Nephron progenitor cell (in vitro differentiated cells): ENCODE measurements around the gene PRDM16.

Experiments
- DNase-seq: peaks from one replicate; pipeline ENCODE4 v3.0.0; 2021
- H3K27ac Mint-ChIP-seq: 2 replicates; pipeline ENCODE4 v1.8.0; 2021; ENCODE audit warnings: mild to moderate bottlenecking, moderate library complexity, mixed read lengths
- H3K27me3 Mint-ChIP-seq: 2 replicates; pipeline ENCODE4 v1.8.0; 2021; ENCODE audit warnings: mild to moderate bottlenecking, low read depth, mixed read lengths; ENCODE audit not compliant: poor library complexity
- H3K36me3 Mint-ChIP-seq: 2 replicates; pipeline ENCODE4 v1.8.0; 2021; ENCODE audit warnings: low read depth, mixed read lengths
- H3K4me1 Mint-ChIP-seq: 2 replicates; pipeline ENCODE4 v1.8.0; 2021; ENCODE audit warnings: mixed read lengths
- H3K4me3 Mint-ChIP-seq: 2 replicates; pipeline ENCODE4 v1.8.0; 2021; ENCODE audit warnings: mild to moderate bottlenecking, moderate library complexity, mixed read lengths
- H3K9me3 Mint-ChIP-seq: 2 replicates; pipeline ENCODE4 v1.8.0; 2021; ENCODE audit warnings: mild to moderate bottlenecking, moderate library complexity, mixed read lengths
- TF ChIP-seq, protein P1 (sequence below): fragments of 200-600 bp; sonication (generic); IDR thresholded peaks from 2 replicates; pipeline ENCODE4 v1.5.0; 2021; ENCODE audit warnings: antibody characterized with exemption

Gene PRDM16

DNA sequence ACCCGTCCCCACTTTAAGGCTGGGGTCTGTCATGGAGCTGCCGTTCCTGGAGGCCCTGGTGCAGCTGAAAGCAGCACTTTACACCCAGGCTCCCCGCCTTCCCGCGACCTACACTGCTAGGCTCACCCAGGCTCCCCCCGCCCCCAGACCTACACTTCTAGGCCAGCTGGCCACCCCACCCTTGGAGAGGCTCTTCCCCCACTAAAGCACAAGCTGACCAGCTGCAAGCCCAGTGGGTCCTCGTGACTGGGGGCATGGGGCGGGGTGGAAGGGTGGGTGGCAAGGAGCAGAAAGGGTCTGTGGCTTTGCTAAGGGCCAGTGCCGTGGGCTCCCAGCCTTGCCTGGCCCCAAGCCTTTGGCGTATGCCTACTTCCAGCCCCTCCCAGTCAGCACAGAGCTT, 375.7 kb downstream of the PRDM16 start:
- Mint-ChIP-seq H3K9me3 (peaks cover 14% of the 10 kb centered on the region), H3K27ac (no peak overlapping the region), H3K36me3 (no peaks in the 10 kb centered on the region), H3K4me3 (no peak overlapping the region), H3K27me3 (peaks cover 20% of the 10 kb centered on the region), H3K4me1 (peaks cover 39% of the 10 kb centered on the region)
- no peak for DNase-seq
- TF ChIP-seq, protein P1, sequence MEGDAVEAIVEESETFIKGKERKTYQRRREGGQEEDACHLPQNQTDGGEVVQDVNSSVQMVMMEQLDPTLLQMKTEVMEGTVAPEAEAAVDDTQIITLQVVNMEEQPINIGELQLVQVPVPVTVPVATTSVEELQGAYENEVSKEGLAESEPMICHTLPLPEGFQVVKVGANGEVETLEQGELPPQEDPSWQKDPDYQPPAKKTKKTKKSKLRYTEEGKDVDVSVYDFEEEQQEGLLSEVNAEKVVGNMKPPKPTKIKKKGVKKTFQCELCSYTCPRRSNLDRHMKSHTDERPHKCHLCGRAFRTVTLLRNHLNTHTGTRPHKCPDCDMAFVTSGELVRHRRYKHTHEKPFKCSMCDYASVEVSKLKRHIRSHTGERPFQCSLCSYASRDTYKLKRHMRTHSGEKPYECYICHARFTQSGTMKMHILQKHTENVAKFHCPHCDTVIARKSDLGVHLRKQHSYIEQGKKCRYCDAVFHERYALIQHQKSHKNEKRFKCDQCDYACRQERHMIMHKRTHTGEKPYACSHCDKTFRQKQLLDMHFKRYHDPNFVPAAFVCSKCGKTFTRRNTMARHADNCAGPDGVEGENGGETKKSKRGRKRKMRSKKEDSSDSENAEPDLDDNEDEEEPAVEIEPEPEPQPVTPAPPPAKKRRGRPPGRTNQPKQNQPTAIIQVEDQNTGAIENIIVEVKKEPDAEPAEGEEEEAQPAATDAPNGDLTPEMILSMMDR = no peak

DNA sequence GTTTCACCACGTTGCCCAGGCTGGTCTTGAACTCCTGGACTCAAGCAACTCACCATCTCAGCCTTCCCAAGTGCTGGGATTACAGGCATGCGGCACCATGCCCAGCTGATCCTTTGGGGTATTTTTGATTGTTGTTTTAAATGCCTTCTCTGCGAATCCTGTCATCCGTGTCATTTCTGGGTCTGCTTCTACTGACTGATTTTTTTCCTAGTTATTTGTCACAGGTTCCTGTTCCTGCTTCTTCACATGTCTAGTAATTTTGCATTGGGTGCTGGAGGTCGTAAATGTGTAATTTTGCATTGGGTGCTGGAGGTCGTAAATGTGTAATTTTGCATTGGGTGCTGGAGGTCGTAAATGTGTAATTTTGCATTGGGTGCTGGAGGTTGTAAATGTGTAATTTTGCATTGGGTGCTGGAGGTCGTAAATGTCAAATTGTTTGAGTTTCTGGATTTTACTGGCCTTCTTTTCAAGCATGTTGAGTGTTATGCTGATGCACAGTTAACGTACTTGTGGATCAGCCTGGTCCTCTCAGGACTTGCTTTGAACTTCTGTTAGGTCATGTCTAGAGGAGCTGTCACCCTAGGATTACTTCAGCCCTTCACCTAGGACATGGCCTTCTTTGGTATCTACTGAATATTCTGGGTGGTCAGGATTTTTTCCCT, 381.3 kb downstream of the PRDM16 start:
- H3K36me3 Mint-ChIP-seq = no peaks in the 10 kb centered on the region
- no peak overlapping the region for H3K4me3 Mint-ChIP-seq
- H3K27ac Mint-ChIP-seq = no peak overlapping the region
- TF ChIP-seq, protein P1 = no peak
- no peak for DNase-seq
- H3K27me3 Mint-ChIP-seq = peaks cover 22% of the 10 kb centered on the region
- H3K4me1 Mint-ChIP-seq = peaks cover 7% of the 10 kb centered on the region
- H3K9me3 Mint-ChIP-seq = peaks cover 24% of the 10 kb centered on the region

DNA sequence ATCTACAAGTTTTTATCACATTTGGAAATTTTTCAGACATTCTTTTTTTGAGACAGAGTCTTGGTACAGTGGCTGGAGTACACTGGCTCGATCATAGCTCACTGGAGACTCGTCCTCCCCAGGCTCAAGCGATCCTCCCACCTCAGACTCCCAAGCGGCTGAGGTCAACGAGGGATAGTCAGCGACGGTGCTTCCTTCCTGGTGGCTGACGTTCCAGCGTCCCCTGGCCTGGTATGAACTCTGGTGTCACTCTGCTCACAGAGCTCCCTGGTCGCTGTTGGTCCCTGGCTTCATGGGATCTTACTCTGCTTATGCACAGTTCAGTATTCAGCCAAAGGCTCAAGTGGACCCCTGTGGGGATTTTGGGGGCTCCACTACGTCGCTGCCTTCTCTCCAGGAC, 382.0 kb downstream of the PRDM16 start:
- Mint-ChIP-seq H3K27me3 (peaks cover 22% of the 10 kb centered on the region), H3K4me1 (peaks cover 9% of the 10 kb centered on the region), H3K27ac (no peak overlapping the region), H3K9me3 (peaks cover 22% of the 10 kb centered on the region), H3K4me3 (no peak overlapping the region), H3K36me3 (no peaks in the 10 kb centered on the region)
- no peak for DNase-seq
- TF ChIP-seq, protein P1 = no peak

DNA sequence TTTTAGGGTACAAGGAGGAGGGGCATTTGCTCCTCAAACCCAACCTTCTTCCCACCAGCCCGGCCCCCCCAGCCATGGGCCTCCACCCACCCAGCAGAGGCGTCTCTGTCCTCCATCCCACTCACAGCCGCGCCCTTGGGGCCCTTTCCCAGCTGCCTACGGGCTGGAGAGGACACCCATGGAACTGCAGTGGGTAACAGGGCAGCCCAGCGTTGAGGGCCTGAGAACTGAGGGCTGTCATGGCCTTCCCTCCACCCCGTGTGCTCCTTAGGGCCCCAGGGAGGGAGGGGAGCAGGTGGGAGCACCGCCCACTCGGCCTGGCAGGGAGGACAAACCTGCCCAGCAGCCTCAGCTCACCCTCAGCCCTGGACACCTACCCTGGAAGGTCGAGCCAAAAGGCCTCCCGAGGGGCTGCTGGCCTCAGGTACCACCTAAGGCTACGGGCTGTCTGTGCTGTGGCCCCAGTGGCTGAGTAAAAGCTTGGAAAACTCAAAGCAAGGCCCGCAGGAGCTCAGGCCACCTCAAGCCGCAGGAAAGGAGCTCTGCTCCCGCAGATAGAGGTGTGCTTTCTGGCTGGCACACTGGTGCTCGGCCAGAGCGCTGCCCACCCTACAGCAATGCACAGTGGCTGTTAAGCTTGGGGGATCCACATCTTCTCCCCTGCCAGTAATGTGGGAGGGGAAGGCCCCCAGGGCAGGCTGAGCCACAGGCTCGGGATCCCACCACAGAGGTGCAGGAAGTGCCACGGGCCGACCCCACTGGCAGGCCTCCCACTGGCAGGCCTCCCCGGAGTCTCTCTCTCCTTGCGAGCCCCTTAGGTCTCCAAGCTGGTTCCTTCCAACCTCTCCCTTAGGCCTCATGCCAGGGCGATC, 383.2 kb downstream of the PRDM16 start:
- TF ChIP-seq, protein P1 = no peak
- H3K9me3 Mint-ChIP-seq = peaks cover 22% of the 10 kb centered on the region
- no peak overlapping the region for H3K4me3 Mint-ChIP-seq
- H3K27ac Mint-ChIP-seq = no peak overlapping the region
- peaks cover 16% of the 10 kb centered on the region for H3K27me3 Mint-ChIP-seq
- H3K4me1 Mint-ChIP-seq = peaks cover 13% of the 10 kb centered on the region
- H3K36me3 Mint-ChIP-seq = no peaks in the 10 kb centered on the region
- DNase-seq = no peak

DNA sequence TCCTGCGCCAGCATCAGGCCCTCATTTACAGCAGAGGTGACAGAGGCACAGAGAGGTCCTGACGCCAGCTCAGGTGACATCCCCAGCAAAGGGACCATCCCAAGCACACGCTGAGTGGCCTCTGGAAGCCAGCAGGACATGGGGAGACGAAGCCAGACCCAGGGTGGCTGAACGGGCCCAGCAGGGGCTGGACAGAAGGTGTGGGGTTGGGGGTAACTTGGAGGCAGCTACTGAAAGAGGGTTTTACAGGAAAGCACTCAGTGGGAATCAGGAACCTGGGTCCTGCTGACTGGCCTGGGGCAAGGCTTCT, 383.8 kb downstream of the PRDM16 start:
- H3K36me3 Mint-ChIP-seq = no peaks in the 10 kb centered on the region
- H3K4me3 Mint-ChIP-seq = no peak overlapping the region
- H3K9me3 Mint-ChIP-seq = peaks cover 18% of the 10 kb centered on the region
- H3K27me3 Mint-ChIP-seq = peaks cover 15% of the 10 kb centered on the region
- no peak overlapping the region for H3K27ac Mint-ChIP-seq
- H3K4me1 Mint-ChIP-seq = peaks cover 19% of the 10 kb centered on the region
- no peak for DNase-seq
- TF ChIP-seq, protein P1 = no peak
